MM.1S (cell line): Measurements from ENCODE around the gene C1orf50.

ENCODE experiments used
- DNase-seq: peaks from one replicate; pipeline ENCODE4 v3.0.0-alpha.2; 2015
- H2AFZ ChIP-seq: fragments of 300-600 bp; sonication (generic); 2 replicates; pipeline ENCODE4 v1.6.0; 2016; ENCODE audit warnings: antibody characterized with exemption, low read length
- H3F3A ChIP-seq: fragments of 300-600 bp; sonication (generic); 2 replicates; pipeline ENCODE4 v1.6.1; 2016; ENCODE audit warnings: mild to moderate bottlenecking, antibody characterized with exemption, low read length, moderate library complexity, mixed read lengths; ENCODE audit not compliant: insufficient read depth
- H3K27ac ChIP-seq: fragments of 300-600 bp; sonication (generic); 2 replicates; pipeline ENCODE4 v1.5.1; 2016; ENCODE audit warnings: mild to moderate bottlenecking, low read length
- H3K27me3 ChIP-seq: fragments of 300-600 bp; sonication (generic); replicated peaks from 2 replicates; pipeline ENCODE4 v1.6.0; 2016; ENCODE audit warnings: low read length; ENCODE audit not compliant: insufficient read depth
- H3K36me3 ChIP-seq: fragments of 300-600 bp; sonication (generic); replicated peaks from 2 replicates; pipeline ENCODE4 v1.6.1; 2016; ENCODE audit warnings: mild to moderate bottlenecking, low read length, mixed read lengths; ENCODE audit not compliant: insufficient read depth
- H3K4me1 ChIP-seq: fragments of 300-600 bp; sonication (generic); 2 replicates; pipeline ENCODE4 v1.6.1; 2016; ENCODE audit warnings: low read length, mixed read lengths
- H3K4me2 ChIP-seq: fragments of 300-600 bp; sonication (generic); 2 replicates; pipeline ENCODE4 v1.6.0; 2016; ENCODE audit warnings: low read depth, low read length
- H3K4me3 ChIP-seq: fragments of 300-600 bp; sonication (generic); 2 replicates; pipeline ENCODE4 v1.5.1; 2016; ENCODE audit warnings: low read length, mixed read lengths
- H3K79me2 ChIP-seq: fragments of 300-600 bp; sonication (generic); 2 replicates; pipeline ENCODE4 v1.6.1; 2016; ENCODE audit warnings: mixed run types, low read length, mixed read lengths
- H3K9ac ChIP-seq: fragments of 300-600 bp; sonication (generic); 2 replicates; pipeline ENCODE4 v1.6.1; 2016; ENCODE audit warnings: low read length, mixed read lengths
- H3K9me2 ChIP-seq: fragments of 300-600 bp; sonication (generic); replicated peaks from 2 replicates; pipeline ENCODE4 v1.6.1; 2016; ENCODE audit warnings: mild to moderate bottlenecking, low read length, mixed read lengths; ENCODE audit not compliant: insufficient read depth
- H3K9me3 ChIP-seq: fragments of 300-600 bp; sonication (generic); replicated peaks from 2 replicates; pipeline ENCODE4 v1.6.1; 2016; ENCODE audit warnings: mild to moderate bottlenecking, low read length, mixed read lengths; ENCODE audit not compliant: insufficient read depth
- H4K20me1 ChIP-seq: fragments of 300-600 bp; sonication (generic); 2 replicates; pipeline ENCODE4 v1.6.1; 2016; ENCODE audit warnings: mild to moderate bottlenecking, low read length, moderate library complexity, mixed read lengths; ENCODE audit not compliant: insufficient read depth
- CTCF ChIP-seq: fragments of 300-600 bp; sonication (generic); IDR thresholded peaks from 2 replicates; pipeline ENCODE4 v1.5.1; 2016; ENCODE audit warnings: antibody characterized with exemption, low read length, mixed read lengths
- EZH2 ChIP-seq: fragments of 300-600 bp; sonication (generic); optimal IDR thresholded peaks from 2 replicates; pipeline ENCODE3; 2017; ENCODE audit warnings: low read depth, mild to moderate bottlenecking, antibody characterized with exemption, low read length, mixed read lengths
- EZH2phosphoT487 ChIP-seq: fragments of 300-600 bp; sonication (generic); IDR thresholded peaks from 2 replicates; pipeline ENCODE4 v1.6.1; 2018; ENCODE audit warnings: antibody characterized with exemption, low read length

The C1orf50 gene

GRCh38 chr1:42776502-42776901 is 9.5 kb downstream of the C1orf50 start:
- H3K27ac ChIP-seq: no peak overlapping the region
- no peaks in the 10 kb centered on the region for H3K9me2 ChIP-seq
- H3K4me1 ChIP-seq: peaks cover 6% of the 10 kb centered on the region
- H3K36me3 ChIP-seq: peaks cover 11% of the 10 kb centered on the region
- TF ChIP-seq CTCF: no peak
- TF ChIP-seq EZH2: no peak
- H3F3A ChIP-seq: no peaks in the 10 kb centered on the region
- H3K27me3 ChIP-seq: no peaks in the 10 kb centered on the region
- no peaks in the 10 kb centered on the region for H4K20me1 ChIP-seq
- H3K9ac ChIP-seq: no peak overlapping the region
- no peak overlapping the region for H3K4me3 ChIP-seq
- H3K4me2 ChIP-seq: no peak overlapping the region
- H2AFZ ChIP-seq: no peak overlapping the region
- DNase-seq: no peak
- no peaks in the 10 kb centered on the region for H3K9me3 ChIP-seq
- H3K79me2 ChIP-seq: peaks cover 12% of the 10 kb centered on the region

GRCh38 chr1:42777852-42778251 is 10.8 kb downstream of the C1orf50 start:
- Histone ChIP-seq H3K27me3 (no peaks in the 10 kb centered on the region), H3K79me2 (no peaks in the 10 kb centered on the region), H3K9ac (no peak overlapping the region), H2AFZ (no peak overlapping the region), H3K9me3 (no peaks in the 10 kb centered on the region), H3K9me2 (no peaks in the 10 kb centered on the region), H3F3A (no peaks in the 10 kb centered on the region), H3K4me2 (no peak overlapping the region), H3K27ac (no peak overlapping the region), H4K20me1 (no peaks in the 10 kb centered on the region), H3K4me3 (no peak overlapping the region), H3K36me3 (peaks cover 11% of the 10 kb centered on the region), H3K4me1 (peaks cover 6% of the 10 kb centered on the region)
- TF ChIP-seq CTCF (peak; percentile 67), EZH2phosphoT487 (no peak)
- peak; percentile 24 for DNase-seq

GRCh38 chr1:42779725-42780124 is 12.7 kb downstream of the C1orf50 start:
- DNase-seq: peak; percentile 41

More at GRCh38 chr1:42779725-42780124, 12.7 kb downstream of the C1orf50 start:
- H4K20me1 ChIP-seq: no peaks in the 10 kb centered on the region
- no peak overlapping the region for H2AFZ ChIP-seq
- peaks cover 6% of the 10 kb centered on the region for H3K4me1 ChIP-seq
- H3F3A ChIP-seq: no peaks in the 10 kb centered on the region
- H3K9ac ChIP-seq: no peak overlapping the region
- no peak overlapping the region for H3K27ac ChIP-seq
- no peaks in the 10 kb centered on the region for H3K9me2 ChIP-seq
- no peaks in the 10 kb centered on the region for H3K9me3 ChIP-seq
- no peak overlapping the region for H3K4me3 ChIP-seq
- TF ChIP-seq EZH2phosphoT487: no peak
- TF ChIP-seq CTCF: no peak
- no peak for TF ChIP-seq EZH2
- no peaks in the 10 kb centered on the region for H3K27me3 ChIP-seq
- H3K36me3 ChIP-seq: peaks cover 7% of the 10 kb centered on the region
- no peaks in the 10 kb centered on the region for H3K79me2 ChIP-seq
- H3K4me2 ChIP-seq: no peak overlapping the region
